Measurements from ENCODE around the gene KCNK6.
"Not testable (repeated sequence)": the region's sequence is repeated elsewhere in the genome, so short reads cannot be mapped to it uniquely, and the experiment has no call there.

Gene KCNK6

GRCh38 chr19:38329651-38330050 lies 10.0 kb downstream of the KCNK6 start:
- Mint-ChIP-seq H3K4me3 (no peak overlapping the region), H3K9me3 (ENCODE audit: low read depth) (no peaks in the 10 kb centered on the region), H3K4me1 (ENCODE audit: low read depth) (no peaks in the 10 kb centered on the region), H3K27me3 (no peaks in the 10 kb centered on the region), H3K36me3 (peaks cover 2% of the 10 kb centered on the region), H3K27ac (no peak overlapping the region)

- Mint-ChIP-seq H3K4me1 (ENCODE audit: low read depth) (peaks cover under 1% of the 10 kb centered on the region), H3K36me3 (no peaks in the 10 kb centered on the region), H3K27me3 (no peaks in the 10 kb centered on the region), H3K9me3 (ENCODE audit: low read depth) (no peaks in the 10 kb centered on the region), H3K27ac (no peak overlapping the region), H3K4me3 (no peak overlapping the region)
Measured at GRCh38 chr19:38331728-38332127, 12.1 kb downstream of the KCNK6 start.

- Mint-ChIP-seq H3K27me3 (no peaks in the 10 kb centered on the region), H3K27ac (no peak overlapping the region), H3K4me3 (no peak overlapping the region), H3K4me1 (ENCODE audit: low read depth) (peaks cover 7% of the 10 kb centered on the region), H3K36me3 (no peaks in the 10 kb centered on the region), H3K9me3 (ENCODE audit: low read depth) (no peaks in the 10 kb centered on the region)
Measured at GRCh38 chr19:38333245-38333644, 13.6 kb downstream of the KCNK6 start.

- Mint-ChIP-seq H3K4me1 (ENCODE audit: low read depth) (peaks cover 10% of the 10 kb centered on the region), H3K27me3 (no peaks in the 10 kb centered on the region), H3K36me3 (no peaks in the 10 kb centered on the region), H3K27ac (peak overlapping the region; percentile 94), H3K4me3 (peak overlapping the region; percentile 95), H3K9me3 (ENCODE audit: low read depth) (no peaks in the 10 kb centered on the region)
Measured at GRCh38 chr19:38335949-38336637, 16.4 kb downstream of the KCNK6 start.

- peak overlapping the region; percentile 94 for H3K27ac Mint-ChIP-seq
- no peaks in the 10 kb centered on the region for H3K9me3 Mint-ChIP-seq (ENCODE audit: low read depth)
- H3K4me3 Mint-ChIP-seq, result peak overlapping the region; percentile 95
- no peaks in the 10 kb centered on the region for H3K27me3 Mint-ChIP-seq
- peaks cover 10% of the 10 kb centered on the region for H3K4me1 Mint-ChIP-seq (ENCODE audit: low read depth)
- no peaks in the 10 kb centered on the region for H3K36me3 Mint-ChIP-seq
Measured at GRCh38 chr19:38336638-38337359, 17.2 kb downstream of the KCNK6 start.

- Mint-ChIP-seq H3K4me1 (ENCODE audit: low read depth) (peaks cover 10% of the 10 kb centered on the region), H3K36me3 (no peaks in the 10 kb centered on the region), H3K4me3 (peak overlapping the region; percentile 95), H3K27ac (peak overlapping the region; percentile 94), H3K9me3 (ENCODE audit: low read depth) (no peaks in the 10 kb centered on the region), H3K27me3 (no peaks in the 10 kb centered on the region)
Measured at GRCh38 chr19:38337360-38337653, 17.7 kb downstream of the KCNK6 start.

GRCh38 chr19:38339011-38339410 lies 19.4 kb downstream of the KCNK6 start:
- H3K4me3 Mint-ChIP-seq; H3K4me1 Mint-ChIP-seq (ENCODE audit: low read depth); H3K9me3 Mint-ChIP-seq (ENCODE audit: low read depth); H3K36me3 Mint-ChIP-seq; H3K27me3 Mint-ChIP-seq; H3K27ac Mint-ChIP-seq: not testable (repeated sequence)

- Mint-ChIP-seq H3K27me3 (no peaks in the 10 kb centered on the region), H3K36me3 (no peaks in the 10 kb centered on the region), H3K27ac (no peak overlapping the region), H3K4me1 (ENCODE audit: low read depth) (peaks cover 10% of the 10 kb centered on the region), H3K4me3 (no peak overlapping the region), H3K9me3 (ENCODE audit: low read depth) (no peaks in the 10 kb centered on the region)
Measured at GRCh38 chr19:38340927-38341326, 21.3 kb downstream of the KCNK6 start.

GRCh38 chr19:38346837-38347236 lies 27.2 kb downstream of the KCNK6 start:
- H3K9me3 Mint-ChIP-seq (ENCODE audit: low read depth), result no peaks in the 10 kb centered on the region
- no peak overlapping the region for H3K27ac Mint-ChIP-seq
- H3K27me3 Mint-ChIP-seq, result no peaks in the 10 kb centered on the region
- H3K4me1 Mint-ChIP-seq (ENCODE audit: low read depth), result no peaks in the 10 kb centered on the region
- no peak overlapping the region for H3K4me3 Mint-ChIP-seq
- H3K36me3 Mint-ChIP-seq, result no peaks in the 10 kb centered on the region

- H3K36me3 Mint-ChIP-seq, result no peaks in the 10 kb centered on the region
- H3K27me3 Mint-ChIP-seq, result no peaks in the 10 kb centered on the region
- H3K4me3 Mint-ChIP-seq, result no peak overlapping the region
- no peak overlapping the region for H3K27ac Mint-ChIP-seq
- H3K9me3 Mint-ChIP-seq (ENCODE audit: low read depth), result no peaks in the 10 kb centered on the region
- H3K4me1 Mint-ChIP-seq (ENCODE audit: low read depth), result no peaks in the 10 kb centered on the region
Measured at GRCh38 chr19:38350883-38351282, 31.2 kb downstream of the KCNK6 start.

GRCh38 chr19:38351865-38352395 lies 32.3 kb downstream of the KCNK6 start:
- H3K27ac Mint-ChIP-seq, result no peak overlapping the region
- H3K9me3 Mint-ChIP-seq (ENCODE audit: low read depth), result no peaks in the 10 kb centered on the region
- no peaks in the 10 kb centered on the region for H3K4me1 Mint-ChIP-seq (ENCODE audit: low read depth)
- H3K4me3 Mint-ChIP-seq, result no peak overlapping the region
- no peaks in the 10 kb centered on the region for H3K36me3 Mint-ChIP-seq
- no peaks in the 10 kb centered on the region for H3K27me3 Mint-ChIP-seq

GRCh38 chr19:38352611-38353010 lies 33.0 kb downstream of the KCNK6 start:
- Mint-ChIP-seq H3K27ac (no peak overlapping the region), H3K9me3 (ENCODE audit: low read depth) (no peaks in the 10 kb centered on the region), H3K36me3 (no peaks in the 10 kb centered on the region), H3K4me3 (no peak overlapping the region), H3K4me1 (ENCODE audit: low read depth) (no peaks in the 10 kb centered on the region), H3K27me3 (no peaks in the 10 kb centered on the region)

GRCh38 chr19:38355728-38356725 lies 36.4 kb downstream of the KCNK6 start:
- no peaks in the 10 kb centered on the region for H3K9me3 Mint-ChIP-seq (ENCODE audit: low read depth)
- H3K4me1 Mint-ChIP-seq (ENCODE audit: low read depth), result peaks cover 4% of the 10 kb centered on the region
- H3K4me3 Mint-ChIP-seq, result no peak overlapping the region
- H3K27ac Mint-ChIP-seq, result no peak overlapping the region
- no peaks in the 10 kb centered on the region for H3K27me3 Mint-ChIP-seq
- no peaks in the 10 kb centered on the region for H3K36me3 Mint-ChIP-seq

- Mint-ChIP-seq H3K27ac (no peak overlapping the region), H3K4me3 (no peak overlapping the region), H3K9me3 (ENCODE audit: low read depth) (no peaks in the 10 kb centered on the region), H3K4me1 (ENCODE audit: low read depth) (peaks cover 8% of the 10 kb centered on the region), H3K27me3 (no peaks in the 10 kb centered on the region), H3K36me3 (no peaks in the 10 kb centered on the region)
Measured at GRCh38 chr19:38358071-38358470, 38.4 kb downstream of the KCNK6 start.

Measured in activated naive CD8-positive, alpha-beta T cell (primary cell).